ENCODE results near the gene ARHGEF16. TPM values are rescaled to one million over a fixed set of nuclear protein-coding genes. Genes with fewer than 3 reads are reported as not detected.

ARHGEF16 gene
- total RNA-seq, 1 experiment from 2014 or later: 17.2 TPM

GRCh38 chr1:3501437-3501836, 47.0 kb downstream of the ARHGEF16 start (continued):
- TF ChIP-seq, protein P1, sequence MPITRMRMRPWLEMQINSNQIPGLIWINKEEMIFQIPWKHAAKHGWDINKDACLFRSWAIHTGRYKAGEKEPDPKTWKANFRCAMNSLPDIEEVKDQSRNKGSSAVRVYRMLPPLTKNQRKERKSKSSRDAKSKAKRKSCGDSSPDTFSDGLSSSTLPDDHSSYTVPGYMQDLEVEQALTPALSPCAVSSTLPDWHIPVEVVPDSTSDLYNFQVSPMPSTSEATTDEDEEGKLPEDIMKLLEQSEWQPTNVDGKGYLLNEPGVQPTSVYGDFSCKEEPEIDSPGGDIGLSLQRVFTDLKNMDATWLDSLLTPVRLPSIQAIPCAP (CRISPR knock-in tag; IDR thresholded peaks at IDR 0.05): no peak

DNA sequence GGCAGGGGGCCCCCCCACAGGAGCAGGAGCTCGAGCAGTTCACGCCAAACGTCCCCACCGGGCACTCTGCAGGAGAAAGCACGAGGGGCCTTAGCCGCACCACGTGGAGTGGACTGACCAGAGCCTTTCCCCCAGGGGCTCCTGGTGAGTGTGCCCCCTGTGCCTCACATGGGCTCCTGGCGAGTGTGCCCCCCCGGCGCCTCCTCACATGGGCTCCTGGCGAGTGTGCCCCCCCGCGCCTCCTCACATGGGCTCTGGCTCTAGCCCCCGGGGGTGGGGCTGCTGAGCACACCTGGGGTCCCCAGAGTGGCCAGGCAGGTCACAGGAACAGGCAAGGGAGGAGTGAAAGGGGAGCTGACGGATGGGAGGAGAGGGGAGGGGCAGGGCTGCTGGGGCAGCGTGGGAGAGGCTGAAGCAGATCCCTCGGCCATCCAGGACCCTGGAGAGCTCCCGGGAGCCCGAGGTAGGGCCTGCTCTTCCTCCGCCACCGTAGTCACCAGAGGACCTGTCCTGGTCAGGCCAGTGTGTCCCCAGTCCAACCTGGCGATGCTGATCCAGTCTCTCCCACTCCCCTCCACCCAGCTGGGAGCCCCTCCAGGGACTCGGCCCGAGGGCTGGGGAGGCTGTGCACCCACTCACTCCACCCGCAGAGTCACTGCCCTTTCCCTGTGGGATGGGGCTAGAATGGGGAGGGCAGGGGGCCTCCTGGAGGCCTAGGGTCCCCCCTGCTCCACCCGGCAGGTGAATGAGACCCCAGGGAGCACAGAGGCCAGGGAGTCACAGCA, 47.6 kb downstream of the ARHGEF16 start:
- H3K27me3 Mint-ChIP-seq (ENCODE audit: low read depth): no peaks in the 10 kb centered on the region
- H3K27ac Mint-ChIP-seq: no peak overlapping the region
- POLR2A ChIA-PET: no interaction called here
- no peak overlapping the region for H3K4me3 Mint-ChIP-seq
- no peaks in the 10 kb centered on the region for H3K9me3 Mint-ChIP-seq
- H3K36me3 Mint-ChIP-seq: no peaks in the 10 kb centered on the region
- DNase-seq (ENCODE audit: low spot score) (peak; percentile 90), ATAC-seq (peak; percentile 90)
- CTCF ChIA-PET: interaction anchor here (0.7 to 6.2 kb wide), 12 partner anchors 12 to 225 kb away, joined by 3 to 71 read pairs (median 4); no protein-coding TSS in a partner anchor
- H3K4me1 Mint-ChIP-seq: no peaks in the 10 kb centered on the region
- peak; percentile 87 for TF ChIP-seq ARID4B (CRISPR knock-in tag; IDR thresholded peaks at IDR 0.05; ENCODE audit: borderline replicate concordance)
- TF ChIP-seq, protein P2, sequence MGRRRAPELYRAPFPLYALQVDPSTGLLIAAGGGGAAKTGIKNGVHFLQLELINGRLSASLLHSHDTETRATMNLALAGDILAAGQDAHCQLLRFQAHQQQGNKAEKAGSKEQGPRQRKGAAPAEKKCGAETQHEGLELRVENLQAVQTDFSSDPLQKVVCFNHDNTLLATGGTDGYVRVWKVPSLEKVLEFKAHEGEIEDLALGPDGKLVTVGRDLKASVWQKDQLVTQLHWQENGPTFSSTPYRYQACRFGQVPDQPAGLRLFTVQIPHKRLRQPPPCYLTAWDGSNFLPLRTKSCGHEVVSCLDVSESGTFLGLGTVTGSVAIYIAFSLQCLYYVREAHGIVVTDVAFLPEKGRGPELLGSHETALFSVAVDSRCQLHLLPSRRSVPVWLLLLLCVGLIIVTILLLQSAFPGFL (CRISPR knock-in tag; IDR thresholded peaks at IDR 0.05; ENCODE audit: borderline replicate concordance): peak; percentile 29; the same call in 1 of the 2 replicates
- no peak for TF ChIP-seq SMAD3 (CRISPR knock-in tag; IDR thresholded peaks at IDR 0.05; ENCODE audit: borderline replicate concordance)
- TF ChIP-seq PRRX2 (CRISPR knock-in tag; IDR thresholded peaks at IDR 0.05): no peak
- TF ChIP-seq, protein P3, sequence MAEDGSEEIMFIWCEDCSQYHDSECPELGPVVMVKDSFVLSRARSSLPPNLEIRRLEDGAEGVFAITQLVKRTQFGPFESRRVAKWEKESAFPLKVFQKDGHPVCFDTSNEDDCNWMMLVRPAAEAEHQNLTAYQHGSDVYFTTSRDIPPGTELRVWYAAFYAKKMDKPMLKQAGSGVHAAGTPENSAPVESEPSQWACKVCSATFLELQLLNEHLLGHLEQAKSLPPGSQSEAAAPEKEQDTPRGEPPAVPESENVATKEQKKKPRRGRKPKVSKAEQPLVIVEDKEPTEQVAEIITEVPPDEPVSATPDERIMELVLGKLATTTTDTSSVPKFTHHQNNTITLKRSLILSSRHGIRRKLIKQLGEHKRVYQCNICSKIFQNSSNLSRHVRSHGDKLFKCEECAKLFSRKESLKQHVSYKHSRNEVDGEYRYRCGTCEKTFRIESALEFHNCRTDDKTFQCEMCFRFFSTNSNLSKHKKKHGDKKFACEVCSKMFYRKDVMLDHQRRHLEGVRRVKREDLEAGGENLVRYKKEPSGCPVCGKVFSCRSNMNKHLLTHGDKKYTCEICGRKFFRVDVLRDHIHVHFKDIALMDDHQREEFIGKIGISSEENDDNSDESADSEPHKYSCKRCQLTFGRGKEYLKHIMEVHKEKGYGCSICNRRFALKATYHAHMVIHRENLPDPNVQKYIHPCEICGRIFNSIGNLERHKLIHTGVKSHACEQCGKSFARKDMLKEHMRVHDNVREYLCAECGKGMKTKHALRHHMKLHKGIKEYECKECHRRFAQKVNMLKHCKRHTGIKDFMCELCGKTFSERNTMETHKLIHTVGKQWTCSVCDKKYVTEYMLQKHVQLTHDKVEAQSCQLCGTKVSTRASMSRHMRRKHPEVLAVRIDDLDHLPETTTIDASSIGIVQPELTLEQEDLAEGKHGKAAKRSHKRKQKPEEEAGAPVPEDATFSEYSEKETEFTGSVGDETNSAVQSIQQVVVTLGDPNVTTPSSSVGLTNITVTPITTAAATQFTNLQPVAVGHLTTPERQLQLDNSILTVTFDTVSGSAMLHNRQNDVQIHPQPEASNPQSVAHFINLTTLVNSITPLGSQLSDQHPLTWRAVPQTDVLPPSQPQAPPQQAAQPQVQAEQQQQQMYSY (CRISPR knock-in tag; IDR thresholded peaks at IDR 0.05): no peak
- TF ChIP-seq, protein P4, sequence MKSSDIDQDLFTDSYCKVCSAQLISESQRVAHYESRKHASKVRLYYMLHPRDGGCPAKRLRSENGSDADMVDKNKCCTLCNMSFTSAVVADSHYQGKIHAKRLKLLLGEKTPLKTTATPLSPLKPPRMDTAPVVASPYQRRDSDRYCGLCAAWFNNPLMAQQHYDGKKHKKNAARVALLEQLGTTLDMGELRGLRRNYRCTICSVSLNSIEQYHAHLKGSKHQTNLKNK (CRISPR knock-in tag; IDR thresholded peaks at IDR 0.05): no peak
- no peak for TF ChIP-seq HMGA2 (CRISPR knock-in tag; IDR thresholded peaks at IDR 0.05)
- no peak for TF ChIP-seq CDX4 (CRISPR knock-in tag; IDR thresholded peaks at IDR 0.05; ENCODE audit: borderline replicate concordance)
- TF ChIP-seq, protein P5, sequence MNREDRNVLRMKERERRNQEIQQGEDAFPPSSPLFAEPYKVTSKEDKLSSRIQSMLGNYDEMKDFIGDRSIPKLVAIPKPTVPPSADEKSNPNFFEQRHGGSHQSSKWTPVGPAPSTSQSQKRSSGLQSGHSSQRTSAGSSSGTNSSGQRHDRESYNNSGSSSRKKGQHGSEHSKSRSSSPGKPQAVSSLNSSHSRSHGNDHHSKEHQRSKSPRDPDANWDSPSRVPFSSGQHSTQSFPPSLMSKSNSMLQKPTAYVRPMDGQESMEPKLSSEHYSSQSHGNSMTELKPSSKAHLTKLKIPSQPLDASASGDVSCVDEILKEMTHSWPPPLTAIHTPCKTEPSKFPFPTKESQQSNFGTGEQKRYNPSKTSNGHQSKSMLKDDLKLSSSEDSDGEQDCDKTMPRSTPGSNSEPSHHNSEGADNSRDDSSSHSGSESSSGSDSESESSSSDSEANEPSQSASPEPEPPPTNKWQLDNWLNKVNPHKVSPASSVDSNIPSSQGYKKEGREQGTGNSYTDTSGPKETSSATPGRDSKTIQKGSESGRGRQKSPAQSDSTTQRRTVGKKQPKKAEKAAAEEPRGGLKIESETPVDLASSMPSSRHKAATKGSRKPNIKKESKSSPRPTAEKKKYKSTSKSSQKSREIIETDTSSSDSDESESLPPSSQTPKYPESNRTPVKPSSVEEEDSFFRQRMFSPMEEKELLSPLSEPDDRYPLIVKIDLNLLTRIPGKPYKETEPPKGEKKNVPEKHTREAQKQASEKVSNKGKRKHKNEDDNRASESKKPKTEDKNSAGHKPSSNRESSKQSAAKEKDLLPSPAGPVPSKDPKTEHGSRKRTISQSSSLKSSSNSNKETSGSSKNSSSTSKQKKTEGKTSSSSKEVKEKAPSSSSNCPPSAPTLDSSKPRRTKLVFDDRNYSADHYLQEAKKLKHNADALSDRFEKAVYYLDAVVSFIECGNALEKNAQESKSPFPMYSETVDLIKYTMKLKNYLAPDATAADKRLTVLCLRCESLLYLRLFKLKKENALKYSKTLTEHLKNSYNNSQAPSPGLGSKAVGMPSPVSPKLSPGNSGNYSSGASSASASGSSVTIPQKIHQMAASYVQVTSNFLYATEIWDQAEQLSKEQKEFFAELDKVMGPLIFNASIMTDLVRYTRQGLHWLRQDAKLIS (CRISPR knock-in tag; IDR thresholded peaks at IDR 0.05; ENCODE audit: borderline replicate concordance): no peak
- peak; percentile 77; the same call in 1 of the 2 replicates for TF ChIP-seq ZNF219 (CRISPR knock-in tag; IDR thresholded peaks at IDR 0.05; ENCODE audit: borderline replicate concordance)
- TF ChIP-seq USF1 (CRISPR knock-in tag; IDR thresholded peaks at IDR 0.05): peak; percentile 64; the same call in 1 of the 2 replicates
- TF ChIP-seq RELA (CRISPR knock-in tag; IDR thresholded peaks at IDR 0.05; ENCODE audit: borderline replicate concordance): no peak
- no peak for TF ChIP-seq ZNF425 (CRISPR knock-in tag; conservative IDR thresholded peaks at IDR 0.05)
- no peak for TF ChIP-seq ATF1 (CRISPR knock-in tag; IDR thresholded peaks at IDR 0.05)

Measured in WTC11 (cell line).